Measurements from ENCODE around the gene LARP1. TPM values are rescaled to one million over a fixed set of nuclear protein-coding genes. Genes with fewer than 3 reads are reported as not detected.
A peak's percentile ranks its signal among the peaks of the same experiment; 100 is the strongest.

The LARP1 gene
- total RNA-seq, 2 donors from 2014 or later, result 92.4 to 98.1 TPM

GRCh38 chr5:154751854-154752253, 3.3 kb upstream of the LARP1 start:
- H3K4me3 ChIP-seq, result no peak overlapping the region
- H3K9me3 ChIP-seq, result no peaks in the 10 kb centered on the region
- H3K4me1 ChIP-seq, result peaks cover 0 to 18% of the 10 kb centered on the region in 2 donors
- TF ChIP-seq CTCF (IDR thresholded peaks at IDR 0.05), result no peak
- no peaks in the 10 kb centered on the region for H3K36me3 ChIP-seq
- no peak overlapping the region for H3K27ac ChIP-seq
- DNase-seq (ENCODE audit: low spot score), result no peak
- no peaks in the 10 kb centered on the region for H3K27me3 ChIP-seq

- peak overlapping the region in 1 of 2 donors; percentile 50 for H3K4me3 ChIP-seq
- peaks cover 2 to 32% of the 10 kb centered on the region in 2 donors for H3K4me1 ChIP-seq
- TF ChIP-seq CTCF (IDR thresholded peaks at IDR 0.05), result no peak
- H3K9me3 ChIP-seq, result no peaks in the 10 kb centered on the region
- H3K27me3 ChIP-seq, result no peaks in the 10 kb centered on the region
- no peaks in the 10 kb centered on the region for H3K36me3 ChIP-seq
- DNase-seq (ENCODE audit: low spot score), result peak; percentile 90
- peak overlapping the region; percentile 99 to 100 for H3K27ac ChIP-seq
Observed at GRCh38 chr5:154753792-154754191, 1.4 kb upstream of the LARP1 start.

GRCh38 chr5:154754460-154755360, 467 bp upstream of the LARP1 start:
- peak overlapping the region; percentile 99 to 100 for H3K27ac ChIP-seq
- peaks cover 2 to 41% of the 10 kb centered on the region in 2 donors for H3K4me1 ChIP-seq
- no peaks in the 10 kb centered on the region for H3K27me3 ChIP-seq
- H3K4me3 ChIP-seq, result peak overlapping the region; percentile 95
- DNase-seq (ENCODE audit: low spot score), result peak; percentile 99
- no peaks in the 10 kb centered on the region for H3K36me3 ChIP-seq
- no peaks in the 10 kb centered on the region for H3K9me3 ChIP-seq
- TF ChIP-seq CTCF (IDR thresholded peaks at IDR 0.05), result peak in 1 of 2 donors; percentile 36

GRCh38 chr5:154756009-154756867, 1.1 kb downstream of the LARP1 start:
- Histone ChIP-seq H3K4me3 (peak overlapping the region; percentile 95), H3K27ac (peak overlapping the region; percentile 99 to 100), H3K9me3 (no peaks in the 10 kb centered on the region), H3K4me1 (peaks cover 2 to 56% of the 10 kb centered on the region in 2 donors), H3K36me3 (no peaks in the 10 kb centered on the region), H3K27me3 (no peaks in the 10 kb centered on the region)
- DNase-seq (ENCODE audit: low spot score), result no peak
- no peak for TF ChIP-seq CTCF (IDR thresholded peaks at IDR 0.05)

- Histone ChIP-seq H3K4me3 (peak overlapping the region; percentile 95), H3K9me3 (no peaks in the 10 kb centered on the region), H3K27me3 (no peaks in the 10 kb centered on the region), H3K4me1 (peaks cover 2 to 65% of the 10 kb centered on the region in 2 donors), H3K36me3 (no peaks in the 10 kb centered on the region), H3K27ac (peak overlapping the region; percentile 99 to 100)
- DNase-seq (ENCODE audit: low spot score), result no peak
- no peak for TF ChIP-seq CTCF (IDR thresholded peaks at IDR 0.05)
Observed at GRCh38 chr5:154756868-154757813, 2.0 kb downstream of the LARP1 start.
